Erythroblast (primary cell): Measurements from ENCODE around the gene ADCY7.

Experiments used
- GATA1 ChIP-seq: IDR thresholded peaks from 2 replicates; pipeline ENCODE4 v1.6.1; 2011; ENCODE audit warnings: low read depth, mild to moderate bottlenecking, control low read depth, low read length, moderate library complexity
- POLR2A ChIP-seq: IDR thresholded peaks from 2 replicates; pipeline ENCODE4 v1.6.1; 2011; ENCODE audit warnings: mild to moderate bottlenecking, low read length

DNA sequence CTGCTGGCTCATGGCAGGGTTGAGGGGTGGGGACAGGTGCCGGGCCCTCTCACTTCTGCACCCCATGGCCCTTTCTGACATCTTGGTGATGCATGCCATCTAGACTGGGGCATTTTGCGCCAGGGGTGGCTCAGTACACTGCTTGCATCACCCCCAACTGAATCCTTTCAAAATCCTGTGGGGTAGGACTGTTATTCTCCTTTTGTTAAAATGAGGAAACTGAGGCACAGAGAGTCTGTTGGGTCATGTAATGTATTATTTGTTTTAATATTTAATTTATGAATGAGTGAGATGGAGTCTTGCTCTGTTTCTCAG, 9.9 kb downstream of the ADCY7 start:
- TF ChIP-seq POLR2A, result no peak
- TF ChIP-seq GATA1, result no peak
